HCT116 (cell line): ENCODE results near the gene MEG3. TPM values are rescaled to one million over a fixed set of nuclear protein-coding genes. Genes with fewer than 3 reads are reported as not detected.

Experiments
- ATAC-seq: fragments of 200-7000 bp; cut with Tn5 transposase; 2 replicates; pipeline ENCODE4 v1.9.1; 2020; ENCODE audit warnings: mild to moderate bottlenecking, moderate library complexity
- BruUV-seq: library from RNA; stranded (reverse); fragments of 400-500 nt; replicated peaks from 2 replicates; lab custom pipeline; 2021; lab: Mats Ljungman, UMichigan
- CTCF ChIA-PET: fragments of 300-600 bp; sonication (Branson Sonifier 250); formaldehyde crosslinking; loops from one replicate; lab custom pipeline; 2021; ENCODE audit warnings: antibody characterized with exemption; lab: Charles Lee
- POLR2A ChIA-PET: fragments of 300-600, 350-600 bp; sonication (Branson Sonifier 250); formaldehyde crosslinking; loops from one replicate; lab custom pipeline; 2021; ENCODE audit warnings: antibody characterized with exemption; lab: Charles Lee
- RAD21 ChIA-PET, 2 experiments: fragments of 300-600 bp; sonication (Branson Sonifier 250); formaldehyde crosslinking; loops; one replicate each; lab custom pipeline; 2023; ENCODE audit warnings: low total read pairs in 2 of 2; ENCODE audit not compliant: uncharacterized antibody in 2 of 2, unreplicated experiment in 2 of 2, low non-redundant PET in 1 of 2; lab: Charles Lee
- DNase-seq: peaks from one replicate; pipeline ENCODE4 v3.0.0-alpha.2; 2010; ENCODE audit warnings: low read depth, low spot score
- H2AFZ ChIP-seq: fragments of 200-600 bp; shearing (Covaris generic), sonication (generic); 2 replicates; pipeline ENCODE4 v1.6.1; 2017; ENCODE audit warnings: low read depth, mixed run types, mixed read lengths, antibody characterized with exemption, low read length; ENCODE audit not compliant: poor library complexity, severe bottlenecking
- H3K27ac ChIP-seq: 2 replicates; pipeline ENCODE4 v1.5.1; 2012; ENCODE audit warnings: low read depth, low read length
- H3K27me3 ChIP-seq: fragments of 200-600 bp; sonication (generic); 2 replicates; pipeline ENCODE4 v1.6.1; 2016; ENCODE audit warnings: mixed run types, low read length, mixed read lengths; ENCODE audit not compliant: insufficient read depth
- H3K36me3 ChIP-seq, 2 experiments: fragments of 200-500 bp in 1 of 2; fragments of 200-600 bp in 1 of 2; sonication (Bioruptor generic) in 1 of 2; sonication (generic) in 1 of 2; 2 replicates each; pipeline versions ENCODE4 v1.5.1 to v1.6.1; 2014 to 2016; ENCODE audit warnings: low read length in 2 of 2, inconsistent platforms in 1 of 2, mixed read lengths in 1 of 2, mixed run types in 1 of 2; ENCODE audit not compliant: insufficient read depth in 2 of 2, control insufficient read depth in 1 of 2
- H3K4me1 ChIP-seq, 2 experiments: fragments of 200-600 bp in 1 of 2; sonication (generic) in 1 of 2; 2 replicates each; pipeline versions ENCODE4 v1.5.1 to v1.6.1; 2012 to 2017; ENCODE audit warnings: low read length in 2 of 2, inconsistent platforms in 1 of 2, mild to moderate bottlenecking in 1 of 2, mixed read lengths in 1 of 2, mixed run types in 1 of 2, moderate library complexity in 1 of 2; ENCODE audit not compliant: insufficient read depth in 2 of 2, control insufficient read depth in 1 of 2
- H3K4me2 ChIP-seq: fragments of 200-600 bp; sonication (generic); 2 replicates; pipeline ENCODE4 v1.6.1; 2017; ENCODE audit warnings: mixed run types, low read length, mixed read lengths
- H3K4me3 ChIP-seq, 2 experiments: fragments of 200-600 bp in 1 of 2; sonication (generic) in 1 of 2; replicated peaks in 1 of 2; 2 replicates each; pipeline ENCODE4 v1.5.1; 2011 to 2016; ENCODE audit warnings: low read length in 2 of 2, control low read depth in 1 of 2, low read depth in 1 of 2, mild to moderate bottlenecking in 1 of 2, mixed read lengths in 1 of 2, mixed run types in 1 of 2
- H3K79me2 ChIP-seq: fragments of 200-600 bp; sonication (generic); 2 replicates; pipeline ENCODE4 v1.6.1; 2017; ENCODE audit warnings: mild to moderate bottlenecking, mixed run types, low read length, moderate library complexity, mixed read lengths; ENCODE audit not compliant: insufficient read depth
- H3K9ac ChIP-seq: fragments of 200-600 bp; sonication (generic); 2 replicates; pipeline ENCODE4 v1.6.1; 2016; ENCODE audit warnings: low read length, mixed read lengths
- H3K9me2 ChIP-seq: fragments of 200-600 bp; sonication (generic), shearing (Covaris generic); 2 replicates; pipeline ENCODE4 v1.6.1; 2017; ENCODE audit warnings: mixed run types, mild to moderate bottlenecking, moderate library complexity; ENCODE audit not compliant: insufficient read depth
- H3K9me3 ChIP-seq, 2 experiments: fragments of 200-500 bp in 1 of 2; fragments of 200-600 bp in 1 of 2; sonication (Bioruptor generic) in 1 of 2; sonication (generic) in 1 of 2; 2 replicates each; pipeline ENCODE4 v1.6.1; 2014 to 2017; ENCODE audit warnings: low read length in 2 of 2, mixed read lengths in 2 of 2, inconsistent platforms in 1 of 2, low read depth in 1 of 2, mild to moderate bottlenecking in 1 of 2, mixed run types in 1 of 2, moderate library complexity in 1 of 2; ENCODE audit not compliant: control insufficient read depth in 1 of 2, insufficient read depth in 1 of 2
- H4K20me1 ChIP-seq: fragments of 200-600 bp; sonication (generic), shearing (Covaris generic); 2 replicates; pipeline ENCODE4 v1.6.1; 2017; ENCODE audit warnings: mixed run types, mild to moderate bottlenecking, moderate library complexity; ENCODE audit not compliant: insufficient read depth
- CEBPB ChIP-seq: IDR thresholded peaks from 2 replicates; pipeline ENCODE4 v1.6.1; 2012; ENCODE audit warnings: low read depth
- EGR1 ChIP-seq: IDR thresholded peaks from 2 replicates; pipeline ENCODE4 v1.6.1; 2012; ENCODE audit warnings: low read depth
- EZH2 ChIP-seq: fragments of 200-600 bp; sonication (generic); IDR thresholded peaks from 2 replicates; pipeline ENCODE4 v1.6.1; 2017; ENCODE audit warnings: antibody characterized with exemption, mixed run types
- FOSL1 ChIP-seq: IDR thresholded peaks from 2 replicates; pipeline ENCODE4 v1.6.1; 2012; ENCODE audit warnings: low read depth
- POLR2A ChIP-seq: IDR thresholded peaks from 2 replicates; pipeline ENCODE4 v1.7.0; 2011; ENCODE audit warnings: borderline replicate concordance; ENCODE audit not compliant: insufficient read depth, insufficient read length; ENCODE audit errors: extremely low read depth
- RAD21 ChIP-seq: IDR thresholded peaks from 2 replicates; pipeline ENCODE4 v1.6.1; 2012; ENCODE audit warnings: low read depth, mild to moderate bottlenecking
- SIN3A ChIP-seq: IDR thresholded peaks from 2 replicates; pipeline ENCODE4 v1.6.1; 2012; ENCODE audit warnings: low read depth
- SP1 ChIP-seq: IDR thresholded peaks from 2 replicates; pipeline ENCODE4 v1.6.1; 2012; ENCODE audit warnings: low read depth
- SRF ChIP-seq: IDR thresholded peaks from 2 replicates; pipeline ENCODE4 v1.6.1; 2012; ENCODE audit warnings: low read depth
- TCF7L2 ChIP-seq: IDR thresholded peaks from 2 replicates; pipeline ENCODE4 v1.7.0; 2011; ENCODE audit warnings: borderline replicate concordance, inconsistent platforms; ENCODE audit not compliant: insufficient read depth, insufficient read length; ENCODE audit errors: extremely low read depth
- ZFX ChIP-seq: fragments of 450-650 bp; IDR thresholded peaks from 2 replicates; pipeline ENCODE4 v1.6.1; 2017
- ZNF274 ChIP-seq: fragments of 200-500 bp; sonication (Bioruptor generic); IDR thresholded peaks from 2 replicates; pipeline ENCODE4 v1.6.1; 2014; ENCODE audit warnings: mild to moderate bottlenecking, low read depth, low read length, inconsistent platforms
- intact Hi-C: fragments of 100-400 bp; cut with micrococcal nuclease; formaldehyde crosslinking; loops from 2 replicates; pipeline ENCODE4 v1.10.0; 2022
- total RNA-seq: library from RNA; stranded (reverse); gene quantifications from one replicate; pipeline ENCODE4 v1.2.1, GENCODE V29; 2021; ENCODE audit not compliant: unreplicated experiment
- TF ChIP-seq, protein P1 (sequence below): IDR thresholded peaks from 2 replicates; pipeline ENCODE4 v1.6.1; 2012
- TF ChIP-seq, protein P2 (sequence below): IDR thresholded peaks from 2 replicates; pipeline ENCODE4 v1.6.1; 2011; ENCODE audit warnings: mild to moderate bottlenecking, low read length, moderate library complexity; ENCODE audit not compliant: insufficient replicate concordance; ENCODE audit errors: extremely low read depth

MEG3 gene
- total RNA-seq, 1 experiment from 2014 or later: 2.5 TPM

DNA sequence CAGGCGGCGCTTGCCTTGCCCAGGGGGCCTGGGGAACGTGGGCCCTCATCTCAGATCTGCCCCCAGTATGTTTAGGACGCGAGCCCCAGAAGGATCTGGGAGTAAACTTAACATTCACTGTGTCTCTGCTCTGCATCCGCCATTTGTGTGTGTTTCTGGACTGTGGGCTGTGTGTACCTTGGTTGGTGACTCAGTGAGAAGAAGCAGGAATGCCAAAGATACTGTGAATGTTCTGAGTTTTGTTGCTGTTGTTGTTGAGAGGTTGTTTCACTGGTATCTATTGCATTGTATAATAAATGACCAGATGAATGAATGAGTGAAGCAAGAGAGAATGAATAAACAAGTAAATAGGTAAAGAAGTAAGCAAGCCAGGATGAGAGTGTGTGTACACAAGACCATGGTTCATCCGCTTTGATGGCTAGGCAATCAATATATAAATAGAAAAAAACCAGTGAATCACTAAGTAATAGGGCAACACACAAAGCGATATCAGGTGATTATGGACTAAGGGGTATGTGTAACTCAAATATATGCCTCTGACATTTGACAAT is 20.5 kb downstream of the MEG3 start:
- intact Hi-C loops: no loop called here
- Histone ChIP-seq H3K9ac (no peak overlapping the region), H3K4me1 (peaks cover 0 to 12% of the 10 kb centered on the region in 2 experiments; a peak in 3 of 4 replicates), H3K4me2 (no peak overlapping the region), H4K20me1 (no peaks in the 10 kb centered on the region), H3K27me3 (no peaks in the 10 kb centered on the region), H2AFZ (no peak overlapping the region), H3K4me3 (no peak overlapping the region), H3K9me2 (no peaks in the 10 kb centered on the region), H3K36me3 (no peaks in the 10 kb centered on the region), H3K79me2 (no peaks in the 10 kb centered on the region), H3K27ac (no peak overlapping the region), H3K9me3 (no peaks in the 10 kb centered on the region)
- ATAC-seq: no peak
- BruUV-seq: no TSS peak
- DNase-seq: no peak
- TF ChIP-seq EZH2: no peak
- no peak for TF ChIP-seq FOSL1
- TF ChIP-seq, protein P1, sequence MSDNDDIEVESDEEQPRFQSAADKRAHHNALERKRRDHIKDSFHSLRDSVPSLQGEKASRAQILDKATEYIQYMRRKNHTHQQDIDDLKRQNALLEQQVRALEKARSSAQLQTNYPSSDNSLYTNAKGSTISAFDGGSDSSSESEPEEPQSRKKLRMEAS: no peak
- TF ChIP-seq CEBPB: no peak
- no peak for TF ChIP-seq EGR1
- no peak for TF ChIP-seq RAD21
- TF ChIP-seq ZNF274: no peak
- POLR2A ChIA-PET: no interaction called here
- CTCF ChIA-PET: no interaction called here
- RAD21 ChIA-PET: no interaction called here

DNA sequence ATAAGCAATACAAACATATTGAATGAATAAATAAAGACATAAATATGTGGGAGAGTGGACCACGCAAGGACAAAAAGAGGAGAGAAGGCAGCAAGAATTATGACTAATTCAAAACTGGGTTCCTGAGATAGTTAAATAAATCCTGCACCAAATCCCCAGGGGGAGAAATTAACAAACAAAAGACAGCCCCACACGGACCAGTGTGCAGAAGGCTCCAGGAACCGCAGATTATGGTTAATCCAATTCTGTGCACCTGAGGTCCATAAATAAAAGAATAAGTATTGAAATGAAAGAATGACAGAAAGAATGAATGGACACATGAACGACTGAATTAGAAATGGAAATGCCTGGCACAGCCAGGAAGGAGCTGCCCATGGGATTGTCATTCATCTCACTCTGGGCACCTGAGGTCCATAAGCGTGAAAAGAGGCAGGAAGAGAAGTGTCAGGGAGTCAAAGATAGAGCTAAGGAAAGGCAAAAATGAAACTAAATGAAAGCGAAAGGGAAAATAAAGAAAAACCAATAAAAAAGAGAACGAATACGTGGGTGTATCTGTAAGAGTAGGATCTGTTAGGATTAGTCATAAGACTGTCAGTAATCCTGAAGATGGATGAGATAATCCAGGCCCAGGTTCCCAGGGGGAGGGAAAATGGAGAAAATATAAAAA is 23.3 kb downstream of the MEG3 start:
- Histone ChIP-seq H3K36me3 (no peaks in the 10 kb centered on the region), H3K27ac (no peak overlapping the region), H3K9ac (no peak overlapping the region), H3K4me2 (0 out of 2 replicates have a peak overlapping the region, but pooled peaks have one; percentile 6), H2AFZ (no peak overlapping the region), H3K79me2 (no peaks in the 10 kb centered on the region), H3K9me3 (no peaks in the 10 kb centered on the region), H3K4me1 (peaks cover 0 to 17% of the 10 kb centered on the region in 2 experiments; a peak in 3 of 4 replicates), H3K9me2 (no peaks in the 10 kb centered on the region), H3K27me3 (no peaks in the 10 kb centered on the region), H3K4me3 (no peak overlapping the region), H4K20me1 (no peaks in the 10 kb centered on the region)
- CTCF ChIA-PET: no interaction called here
- ATAC-seq (no peak), DNase-seq (no peak)
- RAD21 ChIA-PET: no interaction called here
- intact Hi-C loops: no loop called here
- no TSS peak for BruUV-seq
- TF ChIP-seq SIN3A (no peak), SRF (no peak), ZFX (no peak), TCF7L2 (no peak), CEBPB (no peak), EGR1 (no peak), SP1 (no peak), POLR2A (no peak)
- TF ChIP-seq, protein P1: no peak
- TF ChIP-seq, protein P2, sequence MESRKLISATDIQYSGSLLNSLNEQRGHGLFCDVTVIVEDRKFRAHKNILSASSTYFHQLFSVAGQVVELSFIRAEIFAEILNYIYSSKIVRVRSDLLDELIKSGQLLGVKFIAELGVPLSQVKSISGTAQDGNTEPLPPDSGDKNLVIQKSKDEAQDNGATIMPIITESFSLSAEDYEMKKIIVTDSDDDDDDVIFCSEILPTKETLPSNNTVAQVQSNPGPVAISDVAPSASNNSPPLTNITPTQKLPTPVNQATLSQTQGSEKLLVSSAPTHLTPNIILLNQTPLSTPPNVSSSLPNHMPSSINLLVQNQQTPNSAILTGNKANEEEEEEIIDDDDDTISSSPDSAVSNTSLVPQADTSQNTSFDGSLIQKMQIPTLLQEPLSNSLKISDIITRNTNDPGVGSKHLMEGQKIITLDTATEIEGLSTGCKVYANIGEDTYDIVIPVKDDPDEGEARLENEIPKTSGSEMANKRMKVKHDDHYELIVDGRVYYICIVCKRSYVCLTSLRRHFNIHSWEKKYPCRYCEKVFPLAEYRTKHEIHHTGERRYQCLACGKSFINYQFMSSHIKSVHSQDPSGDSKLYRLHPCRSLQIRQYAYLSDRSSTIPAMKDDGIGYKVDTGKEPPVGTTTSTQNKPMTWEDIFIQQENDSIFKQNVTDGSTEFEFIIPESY: no peak
- POLR2A ChIA-PET: no interaction called here
